GOT3 (cell line): ENCODE measurements around the gene PSPH.
A peak's percentile ranks its signal among the peaks of the same experiment; 100 is the strongest.
"Not testable (repeated sequence)": the region's sequence is repeated elsewhere in the genome, so short reads cannot be mapped to it uniquely, and the experiment has no call there.

Source experiments
- DNase-seq: peaks from one replicate; lab custom pipeline; 2025; ENCODE audit warnings: mixed read lengths; lab: John Stamatoyannopoulos, UW

PSPH gene

GRCh38 chr7:56062382-56062781 lies 11.1 kb upstream of the PSPH start:
- no peak for DNase-seq

- no peak for DNase-seq
Measured at GRCh38 chr7:56053993-56054392, 2.7 kb upstream of the PSPH start.

- DNase-seq, result no peak
Measured at GRCh38 chr7:56053379-56053778, 2.1 kb upstream of the PSPH start.

GRCh38 chr7:56051053-56051338 lies 248 bp downstream of the PSPH start:
- no peak for DNase-seq

- DNase-seq, result not testable (repeated sequence)
Measured at GRCh38 chr7:56048763-56049162, 2.5 kb downstream of the PSPH start.

- no peak for DNase-seq
Measured at GRCh38 chr7:56048245-56048644, 3.0 kb downstream of the PSPH start.

- DNase-seq, result not testable (repeated sequence)
Measured at GRCh38 chr7:56047446-56048116, 3.7 kb downstream of the PSPH start.

GRCh38 chr7:56046721-56047445 lies 4.4 kb downstream of the PSPH start:
- no peak for DNase-seq

GRCh38 chr7:56045758-56046157 lies 5.5 kb downstream of the PSPH start:
- DNase-seq, result not testable (repeated sequence)

GRCh38 chr7:56040730-56041129 lies 10.5 kb downstream of the PSPH start:
- no peak for DNase-seq

- peak; percentile 28 for DNase-seq
Measured at GRCh38 chr7:56033671-56034432, 17.4 kb downstream of the PSPH start.

GRCh38 chr7:56032578-56032977 lies 18.7 kb downstream of the PSPH start:
- not testable (repeated sequence) for DNase-seq

GRCh38 chr7:56031556-56031955 lies 19.7 kb downstream of the PSPH start:
- not testable (repeated sequence) for DNase-seq

- no peak for DNase-seq
Measured at GRCh38 chr7:56030340-56030739, 20.9 kb downstream of the PSPH start.

- no peak for DNase-seq
Measured at GRCh38 chr7:56028942-56029630, 22.2 kb downstream of the PSPH start.

- no peak for DNase-seq
Measured at GRCh38 chr7:56026538-56026937, 24.7 kb downstream of the PSPH start.

GRCh38 chr7:56023500-56023899 lies 27.7 kb downstream of the PSPH start:
- DNase-seq, result no peak

- no peak for DNase-seq
Measured at GRCh38 chr7:56019501-56019900, 31.7 kb downstream of the PSPH start.

- not testable (repeated sequence) for DNase-seq
Measured at GRCh38 chr7:56017015-56017414, 34.2 kb downstream of the PSPH start.

GRCh38 chr7:56009695-56010094 lies 41.5 kb downstream of the PSPH start:
- DNase-seq, result no peak

- no peak for DNase-seq
Measured at GRCh38 chr7:56007891-56008290, 43.4 kb downstream of the PSPH start.

- no peak for DNase-seq
Measured at GRCh38 chr7:56007167-56007652, 44.0 kb downstream of the PSPH start.
